ENCODE measurements around the gene TACC2.
A peak's percentile ranks its signal among the peaks of the same experiment; 100 is the strongest.

Gene TACC2

DNA sequence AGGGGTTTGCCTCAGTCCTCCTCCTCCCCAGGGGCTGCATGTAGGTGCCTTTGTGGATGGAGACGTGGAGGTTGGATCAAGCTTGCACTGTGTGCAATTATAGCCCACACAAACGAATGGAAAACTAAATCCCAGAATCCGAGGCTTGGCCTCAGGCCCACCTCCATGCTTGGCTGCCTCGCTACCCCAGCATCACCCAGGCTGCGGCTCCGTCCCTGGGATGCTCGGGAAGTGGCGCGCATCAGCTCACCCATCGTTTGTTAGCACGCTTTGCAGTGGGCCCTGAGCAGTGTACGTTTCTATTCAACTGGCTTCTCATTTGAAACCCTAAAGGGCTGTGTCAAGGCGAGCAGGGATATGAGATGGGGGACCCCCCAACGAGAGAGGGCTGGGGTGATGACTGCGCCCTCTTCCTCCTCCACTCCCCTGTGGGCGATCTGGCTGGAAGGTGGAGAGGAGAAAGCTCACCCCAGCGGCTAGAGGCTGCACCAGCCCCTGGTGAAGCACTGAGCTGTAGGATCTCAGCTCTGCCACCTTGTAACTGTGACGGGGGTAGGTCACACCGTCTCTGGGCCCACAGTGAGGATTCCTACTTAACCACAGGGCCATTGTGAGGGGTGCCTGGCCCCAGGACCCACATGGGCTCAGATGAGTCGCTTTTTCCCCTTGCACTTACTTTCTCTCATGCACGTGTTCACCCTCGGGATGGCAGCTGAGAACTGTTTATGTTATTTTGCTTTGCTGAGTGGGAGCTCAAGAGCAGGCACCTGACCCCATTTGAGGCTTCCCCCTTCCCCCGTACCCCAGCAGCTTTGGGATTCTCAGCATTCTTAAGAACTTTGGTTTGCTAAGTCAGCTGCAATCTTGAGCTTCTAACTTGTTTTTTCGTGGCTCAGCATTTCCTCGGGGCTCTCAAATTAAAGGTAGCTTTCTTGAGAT, 269.4 kb downstream of the TACC2 start:
- DNase-seq = no peak

DNA sequence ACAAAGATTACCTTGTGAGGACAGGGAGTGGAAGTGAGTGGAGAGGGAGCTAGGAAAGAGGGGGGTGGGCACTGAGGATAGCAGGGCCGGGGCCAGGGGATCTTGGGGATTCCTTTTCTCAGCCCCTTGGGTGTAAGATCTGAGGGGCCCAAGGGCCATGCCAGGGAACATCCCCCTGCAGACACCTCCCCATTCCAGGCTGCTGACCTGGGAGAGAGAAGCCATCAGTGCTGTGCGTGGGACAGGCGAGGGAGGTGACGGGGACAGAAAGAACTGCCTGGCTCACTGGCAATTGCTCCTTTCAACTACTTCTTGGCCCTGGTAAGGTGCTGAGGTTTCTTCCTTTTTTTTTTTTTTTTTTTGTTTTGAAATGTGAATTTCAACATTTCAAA, 270.1 kb downstream of the TACC2 start:
- DNase-seq = no peak

DNA sequence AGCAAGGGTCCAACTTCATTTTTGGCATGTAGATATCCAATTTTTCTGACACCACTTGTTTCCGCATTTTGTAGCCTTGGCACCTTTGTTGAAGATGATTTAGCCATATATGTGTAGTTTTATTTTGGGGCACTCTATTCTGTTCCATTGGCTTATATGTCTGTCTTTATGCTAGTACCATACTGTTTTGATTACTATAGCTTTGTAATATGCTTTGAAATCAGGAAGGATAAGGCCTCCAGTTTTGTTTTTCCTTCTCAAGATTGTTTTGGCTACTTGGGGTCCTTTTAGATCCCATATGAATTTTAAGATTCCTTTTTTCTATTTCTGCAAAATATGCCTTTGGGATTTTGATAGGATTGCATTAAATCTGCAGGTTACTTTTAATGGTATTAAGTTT, 272.6 kb downstream of the TACC2 start:
- DNase-seq = no peak

DNA sequence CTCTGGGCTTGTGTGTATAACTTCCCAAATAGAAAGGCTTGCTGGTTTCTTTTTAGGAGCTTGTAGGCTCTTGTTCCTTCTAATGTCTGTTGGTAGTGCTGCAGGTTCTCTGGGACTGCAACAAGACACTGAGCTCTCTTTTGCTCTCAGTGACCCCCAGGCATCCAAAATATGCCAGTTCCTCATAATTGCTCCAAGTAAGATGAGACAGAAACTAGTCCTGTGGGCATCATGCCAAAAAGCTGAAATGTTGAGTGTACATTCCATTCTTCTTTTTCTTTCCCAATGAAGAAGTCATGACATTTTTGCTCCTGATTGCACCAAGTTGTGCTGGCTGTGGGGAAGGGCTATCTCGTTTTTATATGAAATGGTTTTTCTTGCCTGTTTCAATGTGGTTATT, 275.0 kb downstream of the TACC2 start:
- no peak for DNase-seq

DNA sequence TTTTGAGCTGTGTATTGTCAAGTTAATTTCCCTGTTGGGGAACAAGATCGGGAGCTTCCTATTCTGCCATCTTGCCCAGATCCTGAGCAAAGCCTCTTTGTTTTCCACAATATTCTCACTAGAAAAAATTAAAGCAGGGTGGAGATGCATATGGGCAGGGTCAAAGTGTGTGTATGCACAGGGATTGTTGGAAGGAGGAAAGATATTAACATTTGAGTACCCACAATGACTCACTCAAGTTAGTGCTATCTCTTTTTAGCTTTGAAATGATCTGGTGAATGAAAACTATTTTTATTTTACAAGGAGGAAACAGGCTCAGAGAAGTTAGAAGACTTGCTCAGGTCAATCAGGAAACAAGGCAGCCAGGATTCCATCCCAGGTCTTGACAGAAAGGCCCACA, 275.5 kb downstream of the TACC2 start:
- no peak for DNase-seq

DNA sequence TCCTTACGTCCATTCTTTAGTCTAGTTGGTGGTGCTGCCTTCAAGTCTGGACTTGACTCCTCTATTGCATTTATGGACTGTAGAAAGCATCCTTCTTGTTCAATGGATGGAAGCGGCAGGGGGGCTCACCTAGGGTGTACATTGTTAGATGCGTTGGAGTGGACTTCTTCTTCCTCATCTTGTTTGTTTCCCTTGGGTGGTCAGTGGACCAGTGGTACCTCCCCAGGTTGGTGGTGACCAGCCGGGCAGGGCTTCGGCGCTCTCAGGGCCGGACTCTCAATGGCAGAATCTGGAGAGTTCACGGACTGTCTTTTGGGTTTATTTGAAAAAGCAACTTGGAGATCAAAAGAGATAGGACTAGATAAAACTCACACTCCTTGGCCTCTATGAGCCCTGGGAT, 276.0 kb downstream of the TACC2 start:
- DNase-seq = no peak

DNA sequence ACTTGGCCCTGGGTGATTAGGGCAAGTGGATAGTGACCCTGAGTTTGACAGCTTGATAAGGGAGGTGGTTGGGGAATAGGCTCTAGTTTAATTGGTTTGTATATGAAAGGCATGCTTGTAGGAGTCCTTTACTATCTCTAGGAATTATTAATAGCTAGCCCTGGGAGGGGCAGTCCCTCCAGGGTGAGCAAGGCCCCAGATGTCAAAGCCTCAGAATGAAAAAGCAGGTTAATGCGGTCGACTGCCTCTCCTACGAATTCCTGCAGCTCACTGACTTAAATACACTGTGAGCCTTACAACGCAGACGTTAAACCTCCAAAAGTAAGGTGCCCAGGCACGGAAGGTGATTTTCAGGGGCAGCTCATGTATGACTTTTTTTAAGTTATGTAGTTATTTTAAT, 276.9 kb downstream of the TACC2 start:
- no peak for DNase-seq

DNA sequence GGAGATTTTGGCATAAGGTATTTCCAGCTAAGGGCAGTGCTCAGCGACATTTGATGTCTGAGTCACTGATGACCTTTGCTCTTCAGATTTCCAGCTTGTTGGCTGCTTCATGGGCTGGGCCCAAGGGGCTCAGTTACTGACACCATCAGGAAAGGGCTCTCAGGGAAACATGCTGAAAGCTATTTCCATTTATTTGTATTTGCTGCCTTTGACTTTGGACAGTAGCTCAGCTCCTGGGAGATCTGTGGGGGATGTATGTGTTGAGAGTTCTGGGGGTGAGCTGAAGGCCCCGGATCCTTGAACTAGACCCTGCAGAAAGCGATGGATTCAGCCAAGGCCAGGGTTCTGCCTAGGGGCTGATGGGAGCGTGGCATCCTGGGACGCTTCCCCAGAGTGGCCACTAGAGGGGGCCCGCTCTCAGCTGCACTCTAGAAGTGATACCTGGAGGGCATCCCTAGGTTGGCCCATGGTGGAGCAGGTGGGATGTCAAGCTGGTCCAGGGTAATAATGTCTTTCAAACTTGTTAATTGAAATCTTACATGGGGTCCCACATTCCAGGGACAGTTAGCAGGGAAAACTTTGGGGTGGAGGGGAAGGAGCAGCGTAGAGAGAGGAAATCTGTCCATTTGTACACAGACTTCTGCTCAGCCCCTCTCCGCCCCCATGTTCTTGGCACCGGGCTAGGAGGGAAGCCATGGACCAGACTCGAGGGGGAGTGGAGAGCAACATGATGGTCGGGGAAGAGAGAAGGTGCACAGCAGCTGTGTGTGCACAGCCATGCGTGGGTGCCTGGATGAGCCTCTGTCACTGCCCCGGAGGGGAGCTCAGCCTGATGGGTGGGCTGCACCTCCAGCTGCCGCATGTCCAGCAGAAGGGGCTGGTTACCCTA, 279.1 kb downstream of the TACC2 start:
- DNase-seq = peak; percentile 70

DNA sequence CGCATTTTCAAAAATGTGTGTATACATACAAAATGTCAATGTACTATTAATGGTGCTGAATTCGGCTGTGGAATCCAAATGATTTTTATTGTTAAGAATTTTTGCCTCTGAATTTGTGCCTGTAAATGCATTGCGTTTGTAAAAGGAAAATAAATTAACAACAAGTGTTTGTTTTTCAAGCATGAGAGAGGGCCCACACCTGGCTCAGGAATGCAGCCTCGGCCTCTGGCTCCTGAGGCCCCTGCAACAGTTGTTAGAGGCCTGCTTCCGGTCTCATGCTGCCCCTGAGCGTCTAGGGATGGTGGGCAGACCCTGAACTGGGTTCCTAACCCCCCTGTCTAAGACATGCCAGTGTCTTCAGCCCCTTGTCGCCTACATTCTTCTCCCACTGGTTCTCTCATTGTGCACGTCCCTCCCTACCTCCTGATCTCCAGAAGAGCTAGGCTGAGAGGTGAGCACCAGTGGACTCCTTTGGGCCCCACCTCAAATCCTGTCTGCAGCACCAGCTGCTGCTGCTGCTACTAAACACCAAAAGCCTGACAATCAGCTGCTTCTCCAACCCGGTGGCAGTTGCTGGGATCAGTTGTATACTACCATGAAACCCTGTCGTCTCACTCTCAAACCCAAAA, 280.2 kb downstream of the TACC2 start:
- DNase-seq = no peak

DNA sequence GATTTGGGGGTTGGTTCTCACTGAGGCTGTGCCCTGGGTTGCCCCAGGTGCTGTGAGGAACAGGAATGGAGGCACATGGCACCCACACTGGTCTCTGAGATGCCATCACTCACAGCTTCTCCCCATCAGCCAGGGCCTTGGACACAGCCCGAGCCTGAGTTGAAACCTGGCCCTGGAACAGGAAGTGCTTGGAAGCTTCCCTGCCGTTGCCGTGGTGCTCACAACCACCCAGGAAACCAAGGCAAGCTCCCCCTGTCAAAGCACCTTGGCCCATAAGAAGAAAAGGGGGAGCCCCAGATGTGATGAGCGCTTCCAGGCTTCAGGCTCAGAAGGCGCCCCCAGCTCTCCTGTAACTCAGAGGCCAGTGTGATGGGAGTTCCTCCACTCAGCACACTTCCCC, 282.1 kb downstream of the TACC2 start, which contains the start of gene BTBD16:
Gene BTBD16 (plus strand): TSS at position 221 of the 400 bp plus-strand sequence. CDS start 3,786 bp downstream, outside the sequence.
- no peak for DNase-seq

DNA sequence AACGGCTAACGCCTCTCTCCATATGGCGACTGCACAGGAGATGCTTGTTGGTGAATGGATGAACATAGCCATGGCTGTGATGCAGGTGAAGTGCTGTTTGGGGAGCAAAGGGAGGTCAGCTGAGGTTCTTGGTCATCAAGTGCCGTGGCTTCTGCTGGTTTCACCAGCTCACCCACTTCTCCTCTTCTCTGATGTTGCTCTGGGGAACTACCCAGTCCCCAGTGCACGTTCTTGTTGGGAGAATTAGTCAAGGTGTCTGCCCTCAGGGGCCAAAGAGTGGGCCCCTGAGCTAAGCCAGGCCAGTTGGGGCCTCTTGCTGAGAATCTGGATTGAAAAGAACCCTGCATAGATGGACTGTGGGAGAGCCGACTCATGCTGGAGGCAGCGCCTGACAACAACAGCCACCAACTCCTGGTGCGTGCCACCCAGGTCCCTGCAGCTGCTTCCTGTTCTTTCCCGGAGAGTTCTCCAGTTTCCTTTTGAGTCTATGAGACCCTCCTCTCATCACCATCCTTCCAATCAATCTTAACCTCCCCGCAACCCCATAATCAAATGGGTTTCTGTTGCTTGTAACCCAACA, 285.1 kb downstream of the TACC2 start:
- DNase-seq = no peak

DNA sequence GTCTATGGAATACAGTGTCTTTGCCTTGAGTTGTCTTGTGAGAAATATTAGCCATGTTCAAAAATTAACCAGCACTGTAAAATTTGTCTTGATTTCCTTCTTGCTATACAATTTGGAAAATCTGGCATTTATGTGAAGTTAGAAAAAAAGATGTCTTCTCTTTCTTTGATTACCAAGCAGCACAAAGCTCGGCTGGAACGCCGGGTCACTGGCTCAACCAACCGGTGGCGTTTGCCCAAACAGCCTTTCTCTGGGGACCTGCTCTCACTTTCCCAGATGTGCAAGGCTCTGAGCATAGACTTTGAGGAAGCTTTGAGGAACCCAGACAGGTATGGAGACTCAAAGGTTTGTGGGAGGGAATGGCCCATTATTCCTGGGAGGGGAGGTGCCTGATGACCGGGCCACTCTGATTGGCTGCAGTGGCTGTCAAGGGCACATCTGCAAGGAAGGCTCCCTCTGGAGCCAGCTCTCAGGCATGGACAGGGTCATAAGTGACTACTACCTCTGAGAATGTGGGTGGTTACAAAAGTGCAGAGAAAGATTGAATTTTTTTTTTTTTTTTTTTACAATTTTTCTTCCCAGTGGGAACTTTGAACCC, 287.7 kb downstream of the TACC2 start:
- no peak for DNase-seq

DNA sequence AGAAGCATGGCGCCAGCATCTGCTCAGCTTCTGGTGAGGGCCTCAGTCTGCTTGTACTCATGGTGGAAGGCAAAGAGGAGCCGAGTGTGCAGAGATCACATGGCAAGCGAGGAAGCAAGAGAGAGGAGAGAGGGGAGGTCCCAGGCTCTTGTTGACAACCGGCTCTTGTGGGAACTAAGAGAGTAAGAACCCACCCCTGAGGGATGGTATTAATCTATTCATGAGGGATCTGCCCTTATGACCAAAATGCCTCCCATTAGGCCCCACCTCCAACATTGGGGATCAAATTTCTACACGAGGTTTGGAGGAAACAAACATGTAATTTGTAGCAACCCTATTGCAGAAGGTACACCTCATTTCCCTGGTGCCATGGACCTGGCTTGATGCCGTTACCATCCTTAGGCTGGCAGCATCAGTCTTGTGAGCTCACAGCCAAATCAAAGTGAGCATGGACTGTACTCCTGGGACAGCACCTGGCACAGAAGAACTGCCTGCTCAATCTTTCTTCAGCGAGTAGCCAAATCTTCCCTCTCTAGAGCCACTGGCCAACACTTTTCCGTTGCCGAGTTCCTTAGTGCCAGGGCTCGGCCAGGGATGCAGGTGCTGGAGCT, 288.7 kb downstream of the TACC2 start:
- DNase-seq = no peak

DNA sequence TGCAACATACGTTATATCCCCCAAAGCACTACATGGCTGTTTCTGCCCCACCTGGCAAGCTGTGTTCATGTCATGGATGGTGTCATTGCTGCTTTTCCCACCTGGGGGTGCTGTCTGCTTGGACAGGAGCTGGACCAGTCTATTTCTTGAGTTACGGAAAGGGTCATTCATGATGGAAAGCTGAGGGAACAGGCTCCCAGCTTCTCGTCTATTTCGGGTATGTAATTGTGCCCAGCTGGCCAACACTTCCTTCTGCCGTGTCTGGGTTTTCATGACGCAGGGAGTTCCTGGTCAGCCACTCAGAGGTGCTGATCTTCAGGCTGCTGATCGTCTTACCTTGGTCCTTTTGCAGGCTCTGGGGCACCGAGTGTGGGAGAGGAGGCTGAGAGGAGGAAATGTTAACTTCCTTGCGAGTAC, 290.8 kb downstream of the TACC2 start:
- peak; percentile 47 for DNase-seq

DNA sequence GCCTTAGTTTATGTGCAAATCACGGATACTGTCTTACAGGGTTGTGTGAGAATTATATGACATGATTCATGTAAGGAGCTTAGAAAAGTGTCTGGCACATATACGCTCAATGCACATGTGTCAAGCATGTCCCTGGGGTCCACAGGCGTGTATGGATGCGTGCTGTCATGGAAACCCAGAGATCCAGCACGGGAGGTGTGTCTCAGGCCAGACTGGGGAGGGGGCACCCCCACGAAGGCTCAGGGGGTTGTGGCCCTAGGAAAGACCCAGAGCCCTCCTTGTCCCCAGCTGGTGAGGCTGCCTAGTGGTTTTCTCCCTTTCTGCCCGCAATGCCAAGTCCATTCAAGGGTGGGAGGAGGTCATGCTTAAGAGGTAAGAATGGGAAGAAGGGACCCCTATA, 291.2 kb downstream of the TACC2 start:
- DNase-seq = no peak

DNA sequence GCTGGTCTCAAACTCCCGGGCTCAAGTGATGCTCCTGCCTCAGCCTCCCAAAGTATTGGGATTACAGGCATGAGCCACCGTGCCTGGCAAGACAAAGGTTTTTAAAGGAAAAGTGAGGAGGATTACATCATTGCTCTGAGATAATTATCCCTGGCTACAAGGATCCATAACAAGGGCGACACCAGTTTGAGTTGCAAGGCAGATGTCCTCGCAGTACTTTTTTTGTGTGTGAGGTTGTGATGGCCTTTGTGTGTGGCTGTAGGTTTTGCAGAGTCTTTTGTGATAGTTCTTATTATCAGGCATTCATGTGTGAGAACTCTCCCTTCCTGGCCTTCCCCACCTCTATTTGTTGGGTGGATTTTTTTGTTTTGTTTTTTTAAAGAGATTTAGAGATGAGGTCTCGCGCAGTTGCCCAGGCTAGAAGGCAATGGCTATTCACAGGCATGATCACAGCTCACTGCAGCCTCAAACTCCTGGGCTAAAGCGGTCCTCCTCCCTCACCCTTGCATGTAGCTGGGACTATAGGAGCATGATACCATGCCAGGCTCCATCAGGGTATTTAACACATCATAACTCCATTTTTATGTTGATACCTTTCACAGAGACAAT, 292.2 kb downstream of the TACC2 start:
- no peak for DNase-seq

DNA sequence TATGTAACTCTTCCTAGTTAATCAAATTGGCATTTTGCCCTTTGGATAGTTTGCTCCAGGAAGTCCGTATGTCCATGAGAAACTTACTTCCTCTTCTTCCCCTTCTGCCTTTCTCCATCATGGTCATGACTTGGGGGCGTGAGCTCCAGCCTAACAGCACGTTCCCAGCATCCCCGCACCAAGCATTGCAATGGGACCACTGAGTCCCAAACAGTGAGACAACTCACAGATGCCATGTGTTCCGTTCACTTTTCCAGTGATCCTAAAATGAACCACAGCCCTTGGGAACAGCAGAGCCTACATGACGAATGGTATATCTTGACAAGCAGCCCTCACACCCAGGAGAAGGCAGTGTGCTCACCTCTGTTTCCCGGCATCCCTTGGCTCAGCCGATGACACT, 292.8 kb downstream of the TACC2 start:
- no peak for DNase-seq

DNA sequence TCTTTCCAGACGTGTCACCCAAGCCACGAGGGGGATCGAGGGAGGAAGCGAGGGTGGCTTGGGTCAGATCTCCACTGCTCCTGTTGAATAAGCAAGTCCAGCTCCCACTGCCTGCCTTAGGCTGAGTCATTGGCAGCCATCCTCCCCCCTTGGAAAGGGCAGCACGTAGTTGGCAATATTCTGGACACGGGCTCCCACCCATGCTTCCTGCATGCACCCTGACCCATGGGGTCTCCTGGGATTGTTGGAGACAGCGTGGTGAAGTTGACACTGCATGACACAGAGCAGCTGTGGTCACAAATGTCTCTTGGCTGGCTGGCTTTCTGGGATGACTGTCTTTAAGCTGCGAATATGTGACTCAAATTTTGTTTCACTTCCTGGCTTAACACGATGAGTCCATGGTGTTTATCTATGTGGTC, 293.3 kb downstream of the TACC2 start:
- no peak for DNase-seq

DNA sequence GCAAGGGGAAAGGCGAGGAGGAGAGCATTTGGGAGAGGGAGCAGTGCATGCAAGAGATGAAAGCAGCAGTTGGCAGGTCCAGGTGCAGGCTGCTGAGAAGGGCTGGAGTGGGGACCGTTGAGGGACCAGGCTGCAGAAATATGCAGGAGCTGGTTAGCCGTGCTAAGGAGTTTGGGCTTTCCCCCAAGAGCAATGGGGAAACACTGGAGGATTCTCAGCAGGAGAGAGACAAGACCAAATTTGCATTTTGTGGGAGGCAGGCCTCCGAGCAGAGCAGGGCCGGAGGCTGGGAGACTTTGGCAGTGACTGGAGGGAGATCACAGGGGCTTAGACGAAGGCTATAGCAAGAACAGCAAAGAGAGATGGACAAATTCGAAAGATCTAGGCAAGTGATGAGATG, 293.9 kb downstream of the TACC2 start:
- no peak for DNase-seq

DNA sequence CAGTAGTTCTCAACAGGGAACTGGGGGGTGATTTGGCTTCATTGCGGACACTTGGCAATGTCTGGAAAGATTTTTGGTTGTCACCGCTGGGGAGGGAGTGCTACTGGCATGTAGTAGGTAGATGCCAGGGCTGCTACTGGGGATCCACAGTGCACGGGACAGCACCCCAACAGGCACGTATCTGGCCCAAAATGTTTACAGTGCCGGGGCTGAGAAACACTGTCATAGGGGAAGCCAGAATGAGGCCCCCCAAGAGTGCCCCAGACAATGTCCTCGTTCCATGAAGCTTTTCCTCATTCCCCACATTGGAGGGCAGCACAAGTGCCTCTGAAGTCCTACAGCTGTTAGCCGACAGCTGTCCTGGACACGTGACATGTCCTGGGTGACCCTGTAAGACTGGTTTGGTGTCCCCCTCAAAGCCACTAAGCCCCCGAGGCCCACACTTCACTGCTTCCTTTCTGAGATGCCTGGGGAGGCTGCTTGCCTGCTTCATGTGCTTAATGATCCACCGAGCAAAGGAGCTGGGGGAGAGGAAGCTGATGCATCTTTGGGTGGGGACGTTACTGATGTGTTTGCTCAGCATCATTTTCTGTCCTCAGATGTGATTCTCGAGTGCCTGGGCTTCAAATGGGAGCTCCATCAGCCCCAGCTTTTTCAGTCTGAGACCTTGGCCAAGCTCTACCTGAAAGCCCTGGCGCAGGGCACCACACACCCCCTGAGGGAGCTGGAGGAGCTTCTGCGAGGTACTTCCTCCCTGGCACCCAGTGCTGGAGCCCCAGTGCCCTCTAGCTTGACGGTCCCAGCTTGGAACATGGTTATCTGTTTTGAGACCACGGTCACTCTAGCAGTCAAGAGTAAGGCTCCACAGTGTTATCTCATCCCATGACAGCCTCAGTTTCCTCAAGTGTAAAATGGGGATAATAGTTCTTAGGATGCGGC, 296.8 kb downstream of the TACC2 start:
- no peak for DNase-seq
